COLO668 (cell line): Measurements from ENCODE around the gene DNMT3L.
"Not testable (repeated sequence)": the region's sequence is repeated elsewhere in the genome, so short reads cannot be mapped to it uniquely, and the experiment has no call there.

Experiments
- DNase-seq: peaks from one replicate; lab custom pipeline; 2025; ENCODE audit not compliant: unreplicated experiment; lab: John Stamatoyannopoulos, UW

Gene DNMT3L

DNA sequence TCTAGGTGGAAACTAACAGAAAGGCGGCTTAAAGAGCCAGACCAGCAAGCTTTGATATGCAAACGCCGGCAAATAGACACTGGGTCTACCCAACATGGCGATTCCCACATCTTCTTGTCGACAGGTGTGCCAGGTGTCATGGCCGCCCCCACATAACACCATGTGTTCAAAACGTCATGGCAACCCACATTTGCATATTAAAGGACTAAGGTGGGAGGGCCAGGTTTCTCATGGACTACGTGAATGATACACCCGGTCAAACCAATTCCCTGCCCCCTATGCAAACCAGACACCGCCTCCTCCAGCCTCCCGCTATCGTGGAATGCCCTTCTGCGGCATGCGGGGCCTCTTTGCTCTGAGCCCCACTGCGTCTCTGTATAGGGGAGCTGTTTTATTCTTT, 62.2 kb downstream of the DNMT3L start:
- no peak for DNase-seq

DNA sequence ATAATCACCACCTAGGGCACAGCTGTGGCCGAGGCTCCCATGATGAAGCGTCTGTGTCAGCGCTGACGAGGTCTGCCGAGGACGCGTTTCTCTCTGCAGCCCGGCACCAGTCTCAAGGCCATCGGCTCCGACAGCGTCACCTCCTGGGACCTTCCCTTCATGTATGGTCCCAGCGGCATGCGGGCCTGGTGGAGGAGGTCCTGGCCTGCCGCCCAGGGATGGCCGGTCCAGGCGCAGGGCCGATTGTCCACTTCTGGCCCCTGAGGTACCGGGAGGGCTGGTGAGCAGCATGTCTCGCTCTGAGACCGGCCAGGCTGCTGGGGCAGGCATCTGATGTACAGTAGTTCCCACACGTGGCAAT, 64.6 kb downstream of the DNMT3L start:
- DNase-seq: not testable (repeated sequence)
